Retina (tissue), 1 donor: ENCODE results near the gene HMCN1.
"Not testable (repeated sequence)": the region's sequence is repeated elsewhere in the genome, so short reads cannot be mapped to it uniquely, and the experiment has no call there.

Experiments
- DNase-seq: peaks from one replicate; pipeline ENCODE4 v3.0.0-alpha.2; 2016

Gene HMCN1

DNA sequence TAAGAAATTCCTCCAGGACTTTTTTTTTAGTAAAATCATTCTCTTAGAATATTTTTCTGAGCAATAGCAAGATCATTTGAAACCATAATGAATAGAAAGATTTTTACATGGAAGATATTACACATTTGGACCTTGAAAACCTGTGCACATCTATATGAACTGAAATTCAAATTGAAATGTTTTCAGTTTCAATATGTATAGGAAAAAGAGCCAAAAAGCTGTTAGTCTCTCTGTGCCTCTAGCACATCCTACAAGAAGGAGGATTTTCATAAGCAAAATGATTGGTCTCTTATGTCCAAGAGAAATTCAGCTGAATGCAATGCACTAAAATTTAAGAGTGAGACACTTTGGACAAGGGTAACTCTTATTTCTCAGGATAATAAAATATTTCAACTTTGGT is 8.2 kb downstream of the HMCN1 start:
- no peak for DNase-seq

DNA sequence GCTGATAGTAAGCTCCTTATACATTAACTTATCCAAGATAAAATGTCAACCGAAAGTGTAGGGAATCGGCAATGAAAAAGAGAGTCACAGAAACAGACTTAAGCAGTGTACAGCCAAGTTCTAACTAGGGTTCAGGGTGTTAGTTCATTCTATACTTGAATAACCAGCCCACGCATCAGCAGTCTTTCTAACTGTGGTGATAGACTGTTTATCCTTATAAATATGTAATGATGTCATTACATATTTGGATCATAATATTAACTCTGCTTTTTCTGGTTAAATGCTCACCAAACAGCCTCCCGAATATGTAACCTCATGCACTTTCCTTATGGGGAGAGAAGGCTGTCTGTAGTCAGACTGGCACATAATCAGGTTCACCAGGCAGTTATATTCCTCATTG is 11.0 kb downstream of the HMCN1 start:
- DNase-seq, result no peak

GRCh38 chr1:185759061-185759460 is 24.9 kb downstream of the HMCN1 start:
- DNase-seq, result no peak

DNA sequence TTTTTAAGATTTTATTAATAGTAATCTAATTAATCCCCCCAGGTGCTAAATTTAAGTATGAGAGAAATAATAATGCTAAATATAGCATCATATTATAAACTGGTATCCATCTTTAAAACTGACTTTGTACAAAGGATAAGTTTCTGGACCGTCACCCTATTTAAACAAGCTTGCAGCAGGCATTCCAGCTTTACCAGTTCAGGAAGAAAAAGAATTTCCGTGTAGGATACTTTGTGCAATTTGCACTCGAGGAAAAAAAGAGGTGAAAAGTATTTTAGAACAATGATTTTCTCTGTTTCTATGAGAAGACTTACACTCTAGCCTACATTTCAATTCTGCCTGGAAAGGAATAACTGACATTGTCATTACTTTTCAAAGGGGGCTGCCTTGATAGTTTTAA is 27.6 kb downstream of the HMCN1 start:
- DNase-seq, result no peak

GRCh38 chr1:185767508-185768120 is 33.4 kb downstream of the HMCN1 start:
- DNase-seq, result no peak

GRCh38 chr1:185768371-185768770 is 34.2 kb downstream of the HMCN1 start:
- DNase-seq, result no peak

- DNase-seq, result no peak
Observed at GRCh38 chr1:185769136-185769535, 34.9 kb downstream of the HMCN1 start.

GRCh38 chr1:185774394-185774793 is 40.2 kb downstream of the HMCN1 start:
- no peak for DNase-seq

DNA sequence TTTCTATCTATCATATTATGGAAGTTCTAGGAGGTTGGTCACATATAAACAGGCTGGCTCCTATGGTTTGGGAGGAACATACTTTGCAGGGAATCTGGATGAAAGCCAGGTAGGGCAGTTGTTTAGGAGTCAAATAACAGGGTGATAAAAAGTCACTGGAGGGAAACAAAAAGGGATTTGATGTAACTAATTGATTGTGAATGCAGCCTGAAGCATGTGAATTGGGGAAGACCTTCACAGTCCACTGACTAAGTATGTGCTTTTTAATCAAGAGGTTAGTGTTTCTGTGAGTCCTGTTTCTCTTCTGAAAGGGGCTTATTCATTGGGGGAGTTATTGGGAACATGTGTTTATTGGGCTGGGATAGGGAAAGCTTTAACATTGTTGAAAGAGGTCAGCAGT is 41.3 kb downstream of the HMCN1 start:
- peak; percentile 9 for DNase-seq

GRCh38 chr1:185776522-185776921 is 42.3 kb downstream of the HMCN1 start:
- DNase-seq, result no peak

DNA sequence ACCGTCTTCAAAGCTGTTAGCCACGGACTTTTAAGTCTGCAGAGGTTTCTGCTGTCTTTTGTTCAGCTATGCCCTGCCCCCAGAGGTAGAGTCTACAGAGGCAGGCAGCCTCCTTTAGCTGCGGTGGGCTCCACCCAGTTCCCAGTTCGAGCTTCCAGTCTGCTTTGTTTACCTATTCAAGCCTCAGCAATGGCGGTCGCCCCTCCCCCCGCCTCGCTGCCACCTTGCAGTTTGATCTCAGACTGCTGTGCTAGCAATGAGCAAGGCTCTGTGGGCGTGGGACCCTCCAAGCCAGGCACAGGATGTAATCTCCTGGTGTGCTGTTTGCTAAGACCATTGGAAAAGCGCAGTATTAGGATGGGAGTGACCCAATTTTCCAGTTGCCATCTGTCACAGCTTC is 49.7 kb downstream of the HMCN1 start:
- DNase-seq, result not testable (repeated sequence)

DNA sequence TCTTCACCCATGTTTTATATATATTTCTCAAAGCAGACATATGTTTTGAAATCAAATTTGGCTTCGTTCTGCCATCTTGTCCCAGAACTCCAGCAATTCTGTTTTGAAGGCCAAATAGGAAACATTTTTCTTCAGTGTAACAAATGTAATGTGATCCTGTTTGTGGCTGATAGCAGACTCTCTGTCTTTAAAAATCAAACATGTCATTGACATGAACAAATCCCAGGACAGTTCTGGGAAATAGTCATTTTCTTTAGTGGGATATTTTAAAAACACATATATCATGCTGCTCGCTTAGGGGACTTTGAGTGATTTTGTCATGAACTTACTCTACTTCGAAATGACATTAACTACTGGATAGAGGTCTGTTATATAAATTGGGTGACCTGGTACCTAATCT is 51.4 kb downstream of the HMCN1 start:
- no peak for DNase-seq

- no peak for DNase-seq
Observed at GRCh38 chr1:185786524-185786923, 52.3 kb downstream of the HMCN1 start.

DNA sequence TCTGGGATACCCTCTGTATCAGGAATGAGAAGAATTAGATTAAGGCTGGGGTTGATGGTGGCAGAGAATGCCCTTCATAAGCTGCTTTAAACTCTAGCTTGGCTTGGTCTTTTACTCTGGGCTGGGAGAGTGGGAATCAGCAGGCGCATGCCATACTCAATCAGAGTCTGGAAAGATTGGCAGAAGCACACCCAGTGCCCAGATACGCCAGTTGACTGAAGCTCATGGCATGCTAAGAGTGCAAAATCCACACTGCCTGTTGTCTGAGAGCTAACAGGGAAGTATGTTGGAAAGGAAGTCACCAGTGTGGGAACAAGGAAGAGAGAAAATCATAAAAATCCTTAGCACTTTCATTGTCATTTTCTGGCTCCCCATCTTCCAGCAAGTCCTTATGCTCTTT is 53.0 kb downstream of the HMCN1 start:
- DNase-seq, result no peak

GRCh38 chr1:185788386-185788785 is 54.2 kb downstream of the HMCN1 start:
- DNase-seq, result no peak

DNA sequence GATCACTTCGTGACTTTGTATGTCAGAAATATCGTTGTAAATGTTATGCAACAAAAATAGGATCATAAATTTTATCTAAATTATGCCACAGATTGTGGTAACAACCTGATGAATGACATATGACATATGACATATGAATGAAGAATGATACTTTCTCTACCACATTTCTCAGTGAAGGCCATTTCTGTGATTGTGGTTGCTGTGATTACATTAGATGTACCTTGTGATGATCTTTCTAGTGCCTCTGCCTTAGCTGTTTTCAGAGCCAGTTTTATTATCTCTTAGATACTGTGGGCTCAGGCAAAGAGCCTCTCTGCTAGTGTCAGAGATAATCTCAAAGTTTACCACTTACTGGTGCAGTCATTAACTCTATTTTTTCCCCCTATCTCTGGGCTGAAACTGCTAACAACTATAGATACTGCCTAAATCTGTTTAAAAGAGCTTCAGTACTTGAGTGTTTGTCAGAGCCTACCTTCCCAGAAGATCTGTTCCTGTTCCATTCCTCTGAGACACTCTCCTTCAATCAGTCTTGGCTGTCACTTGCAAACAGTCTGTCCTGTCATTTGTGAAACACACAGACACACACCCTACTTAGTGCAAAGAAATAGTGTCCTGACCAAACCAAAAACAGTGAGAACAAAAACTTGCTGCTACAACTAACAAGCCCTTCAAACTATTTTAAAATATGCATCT is 55.5 kb downstream of the HMCN1 start:
- no peak for DNase-seq

DNA sequence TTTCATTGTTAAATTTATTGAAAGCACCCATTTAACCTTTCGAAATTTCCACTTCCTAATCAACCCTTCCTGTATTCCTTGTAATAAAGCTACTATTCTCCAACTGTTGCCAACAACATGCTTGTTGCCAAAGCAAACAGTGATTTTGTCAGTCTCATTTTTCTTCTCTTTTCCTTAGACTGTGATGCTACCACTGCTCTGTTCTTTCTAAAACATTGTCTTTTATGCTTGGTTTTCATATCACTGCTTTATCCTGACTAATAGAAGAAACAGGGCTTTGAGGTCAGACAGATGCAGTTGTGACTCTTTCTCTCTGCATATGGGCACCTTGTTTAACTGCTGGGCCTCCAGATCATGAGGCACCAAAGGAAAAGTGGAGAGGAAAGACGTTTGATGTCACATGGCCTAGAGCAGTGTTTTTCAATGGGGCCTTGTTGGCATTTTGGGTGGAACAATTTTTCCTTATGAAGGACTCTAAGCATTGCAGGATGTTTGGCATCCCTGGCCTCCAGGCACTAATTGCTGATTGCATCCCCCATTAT is 56.1 kb downstream of the HMCN1 start:
- DNase-seq, result no peak

DNA sequence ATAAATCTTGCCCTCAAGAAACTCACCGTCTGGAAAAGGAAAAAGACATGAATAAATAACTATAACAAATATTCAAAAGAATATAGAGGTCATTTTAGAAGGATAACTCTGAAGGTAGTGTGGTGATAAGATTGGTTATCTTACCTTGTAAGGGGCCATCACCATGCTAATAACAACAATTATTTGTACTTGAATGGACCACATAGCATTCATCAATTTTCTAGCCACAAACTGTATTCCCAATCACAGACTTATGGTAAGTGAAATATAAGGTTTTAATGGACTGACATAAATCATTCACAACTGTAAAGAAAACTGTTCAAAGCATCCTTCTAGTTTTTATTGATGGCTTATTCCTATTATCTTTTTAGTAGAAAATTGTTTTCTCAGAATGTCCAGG is 57.8 kb downstream of the HMCN1 start:
- no peak for DNase-seq

DNA sequence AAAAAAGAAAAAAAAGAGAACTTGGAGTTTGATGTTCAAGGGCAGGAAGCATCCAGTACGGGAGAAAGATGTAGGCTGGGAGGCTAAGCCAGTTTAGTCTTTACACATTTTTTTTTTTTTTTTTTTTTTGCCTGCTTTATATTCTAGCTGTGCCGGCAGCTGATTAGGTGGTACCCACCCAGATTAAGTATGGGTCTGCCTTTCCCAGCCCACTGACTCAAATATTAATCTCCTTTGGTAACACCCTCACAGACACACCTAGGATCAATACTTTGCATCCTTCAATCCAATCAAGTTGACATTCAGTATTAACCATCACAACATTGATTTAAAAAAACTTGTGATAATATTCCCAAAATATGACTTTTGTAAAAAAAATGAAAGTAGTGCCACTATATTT is 60.3 kb downstream of the HMCN1 start:
- DNase-seq, result not testable (repeated sequence)

DNA sequence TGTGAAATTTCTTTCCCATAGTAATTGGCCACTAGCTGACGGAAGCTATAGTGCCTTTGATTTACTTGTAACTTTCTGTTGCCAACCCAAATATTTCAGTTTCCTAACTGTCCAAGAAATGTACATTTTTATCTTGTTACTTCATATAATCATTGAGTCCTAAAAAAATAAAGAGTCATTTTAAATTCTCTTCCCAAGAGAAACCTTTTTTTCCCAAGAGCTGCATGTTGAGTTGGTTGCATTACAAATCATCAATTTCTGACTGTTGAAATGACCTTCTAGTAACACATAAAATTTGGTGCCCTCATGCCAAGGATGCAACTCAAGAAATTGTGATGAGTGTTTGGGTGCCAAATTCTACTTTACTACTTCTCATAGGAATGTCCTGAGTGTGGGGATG is 61.0 kb downstream of the HMCN1 start:
- no peak for DNase-seq

- DNase-seq, result no peak
Observed at GRCh38 chr1:185798505-185798904, 64.3 kb downstream of the HMCN1 start.

DNA sequence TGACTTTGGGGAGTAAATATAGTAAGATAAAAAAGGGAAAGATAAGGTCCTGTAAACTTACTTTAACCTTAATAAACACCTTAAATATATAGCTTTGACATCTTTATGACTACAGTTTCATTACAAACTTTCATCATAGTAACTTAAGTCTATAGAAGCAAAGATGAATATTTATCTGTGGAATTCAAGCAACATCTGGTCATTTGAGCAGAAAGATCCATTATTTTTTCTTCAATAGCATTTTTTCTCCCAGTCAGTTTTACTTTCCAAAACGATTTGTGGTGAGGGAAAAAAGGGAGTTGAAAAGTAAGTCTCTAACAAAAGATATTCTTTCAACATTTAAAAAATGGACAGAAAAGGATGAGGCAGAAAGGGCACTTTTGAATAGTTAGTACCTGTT is 69.0 kb downstream of the HMCN1 start:
- no peak for DNase-seq

- no peak for DNase-seq
Observed at GRCh38 chr1:185804206-185804605, 70.0 kb downstream of the HMCN1 start.

- DNase-seq, result no peak
Observed at GRCh38 chr1:185804608-185805007, 70.4 kb downstream of the HMCN1 start.

DNA sequence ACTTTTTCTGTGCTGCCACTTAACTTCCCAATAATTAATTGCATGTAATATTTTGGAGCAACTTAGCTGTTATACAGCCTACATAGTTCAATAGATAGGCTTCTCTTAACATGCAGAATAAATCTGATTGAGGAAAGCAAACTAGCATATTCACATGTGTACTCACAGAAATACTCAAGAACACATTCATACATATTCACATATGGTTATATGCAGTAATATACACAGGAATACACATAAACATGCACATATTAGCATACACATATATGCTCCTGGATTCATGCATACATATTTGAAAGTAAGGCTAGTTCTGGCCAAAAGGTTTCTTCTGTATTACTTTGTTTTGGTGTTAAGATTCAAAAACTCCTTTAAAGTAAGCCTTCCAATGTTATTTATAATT is 73.1 kb downstream of the HMCN1 start:
- DNase-seq, result no peak
